GM12878 (cell line): ENCODE data around the gene HEATR1.

Experiments
- CBX5 ChIP-seq: sonication (generic); IDR thresholded peaks from 2 replicates; pipeline ENCODE4 v1.6.1; 2016; ENCODE audit warnings: low read depth, moderate library complexity, mild to moderate bottlenecking, inconsistent platforms
- CTCF ChIP-seq, 3 experiments: IDR thresholded peaks in 2 of 3; conservative IDR thresholded peaks in 1 of 3; 2 replicates each; pipeline ENCODE4 v1.5.1; 2011; ENCODE audit warnings: low read depth in 3 of 3, low read length in 3 of 3, mild to moderate bottlenecking in 3 of 3, control low read depth in 2 of 3, moderate library complexity in 2 of 3, inconsistent platforms in 1 of 3, mixed read lengths in 1 of 3; ENCODE audit not compliant: control insufficient read depth in 2 of 3, insufficient read depth in 1 of 3; ENCODE audit errors: extremely low read depth in 1 of 3
- ETV6 ChIP-seq, 2 experiments: fragments of 450-650 bp in 1 of 2; IDR thresholded peaks in 1 of 2; conservative IDR thresholded peaks in 1 of 2; 2 replicates each; pipeline ENCODE4 v1.6.1; 2014; ENCODE audit warnings: antibody characterized with exemption in 1 of 2, borderline replicate concordance in 1 of 2, low read depth in 1 of 2, mild to moderate bottlenecking in 1 of 2, moderate library complexity in 1 of 2
- HDAC6 ChIP-seq: fragments of 200-600 bp; sonication (generic); IDR thresholded peaks from one replicate; pipeline ENCODE4 v1.8.0; 2017; ENCODE audit warnings: antibody characterized with exemption; ENCODE audit not compliant: unreplicated experiment
- MAX ChIP-seq: IDR thresholded peaks from 2 replicates; pipeline ENCODE4 v1.6.1; 2012; ENCODE audit warnings: low read depth, low read length, improper control_type of control experiment
- POLR2AphosphoS2 ChIP-seq: IDR thresholded peaks from 2 replicates; pipeline ENCODE4 v1.6.1; 2011; ENCODE audit warnings: low read depth, mild to moderate bottlenecking, low read length, improper control_type of control experiment, moderate library complexity
- RCOR1 ChIP-seq: conservative IDR thresholded peaks from 2 replicates; pipeline ENCODE4 v1.6.1; 2012; ENCODE audit warnings: low read depth, low read length, improper control_type of control experiment
- USF1 ChIP-seq: IDR thresholded peaks from 2 replicates; pipeline ENCODE4 v1.6.1; 2011; ENCODE audit warnings: borderline replicate concordance, low read depth, mild to moderate bottlenecking, moderate library complexity, mixed read lengths, low read length; ENCODE audit not compliant: insufficient read depth; ENCODE audit errors: extremely low read length
- USF2 ChIP-seq: IDR thresholded peaks from 2 replicates; pipeline ENCODE4 v1.6.1; 2011; ENCODE audit warnings: low read depth, low read length, improper control_type of control experiment, borderline replicate concordance

- TF ChIP-seq USF1, result no peak
- no peak for TF ChIP-seq RCOR1
- TF ChIP-seq CTCF (IDR thresholded peaks at IDR 0.05 in 2 of 3, conservative IDR thresholded peaks at IDR 0.05 in 1 of 3; ENCODE audit: control insufficient read depth in 2 of 3, extremely low read depth in 1 of 3, insufficient read depth in 1 of 3, low read depth in 3 of 3, low read length in 3 of 3), result no peak
- no peak for TF ChIP-seq ETV6 (conservative IDR thresholded peaks at IDR 0.05 in 1 of 2, IDR thresholded peaks at IDR 0.05 in 1 of 2; ENCODE audit: borderline replicate concordance in 1 of 2, low read depth in 1 of 2)
- TF ChIP-seq USF2, result no peak
- TF ChIP-seq POLR2AphosphoS2, result no peak
- TF ChIP-seq CBX5, result no peak
- TF ChIP-seq MAX, result no peak
- no peak for TF ChIP-seq HDAC6
These were observed 50.9 kb downstream of the HEATR1 start for GRCh38 chr1:236553370-236553769.
